OCI-LY3 (cell line): ENCODE data around the gene PSMD11.

Experiments
- CTCF ChIP-seq: fragments of 200-600, 300-600 bp; sonication (generic); IDR thresholded peaks from 2 replicates; pipeline ENCODE4 v1.5.1; 2014; ENCODE audit warnings: antibody characterized with exemption, low read length, low read depth
- EZH2phosphoT487 ChIP-seq: fragments of 200-600 bp; shearing (Covaris generic); IDR thresholded peaks from 2 replicates; pipeline ENCODE4 v1.6.1; 2018; ENCODE audit warnings: antibody characterized with exemption, mixed run types, low read depth

GRCh38 chr17:32485261-32486110, 41.2 kb downstream of the PSMD11 start:
- no peak for TF ChIP-seq CTCF
- TF ChIP-seq EZH2phosphoT487, result no peak
